H1 (cell line): ENCODE results near the gene TTC38. TPM values are rescaled to one million over a fixed set of nuclear protein-coding genes. Genes with fewer than 3 reads are reported as not detected.

Experiments used
- CTCF ChIA-PET: fragments of 300-600 bp; sonication (Branson Sonifier 250); formaldehyde crosslinking; loops from one replicate; lab custom pipeline; 2021; ENCODE audit not compliant: partially characterized antibody; lab: Charles Lee
- POLR2A ChIA-PET: fragments of 300-600 bp; sonication (Branson Sonifier 250); formaldehyde crosslinking; loops from one replicate; lab custom pipeline; 2021; ENCODE audit warnings: inconsistent platforms; ENCODE audit not compliant: partially characterized antibody; lab: Charles Lee
- DNase-seq, 2 experiments: peaks; one replicate each; pipeline versions ENCODE4 v3.0.0 to v3.0.0-alpha.2; 2010 to 2022; ENCODE audit warnings: low spot score in 2 of 2, low read depth in 1 of 2, mixed read lengths in 1 of 2
- FAIRE-seq: peaks from 2 replicates; lab custom pipeline; 2011; peaks lifted over from hg19 to GRCh38; lab: Jason Lieb, UNC
- H2AFZ ChIP-seq: 2 replicates; pipeline ENCODE4 v1.8.1; 2012; ENCODE audit warnings: low read length, inconsistent platforms
- H2AK5ac ChIP-seq: 2 replicates; pipeline ENCODE4 v1.6.1; 2013; ENCODE audit warnings: low read depth, low read length
- H2BK120ac ChIP-seq: replicated peaks from 2 replicates; pipeline ENCODE3; 2013; ENCODE audit warnings: low read depth, low read length, inconsistent platforms
- H2BK12ac ChIP-seq: 2 replicates; pipeline ENCODE4 v1.6.1; 2013; ENCODE audit warnings: low read depth, low read length
- H2BK15ac ChIP-seq: 2 replicates; pipeline ENCODE4 v1.6.1; 2013; ENCODE audit warnings: low read length
- H2BK20ac ChIP-seq: 2 replicates; pipeline ENCODE4 v1.6.1; 2013; ENCODE audit warnings: low read length
- H2BK5ac ChIP-seq: 2 replicates; pipeline ENCODE4 v1.6.1; 2013; ENCODE audit warnings: low read depth, low read length
- H3K14ac ChIP-seq: 2 replicates; pipeline ENCODE4 v1.6.1; 2013; ENCODE audit warnings: inconsistent platforms; ENCODE audit not compliant: insufficient read length
- H3K18ac ChIP-seq: 2 replicates; pipeline ENCODE4 v1.6.1; 2013; ENCODE audit warnings: low read length; ENCODE audit errors: extremely low read depth
- H3K23ac ChIP-seq: 2 replicates; pipeline ENCODE4 v1.6.1; 2013; ENCODE audit warnings: inconsistent platforms; ENCODE audit not compliant: insufficient read length
- H3K23me2 ChIP-seq: 2 replicates; pipeline ENCODE4 v1.6.1; 2013; ENCODE audit warnings: low read depth, low read length
- H3K27ac ChIP-seq: 2 replicates; pipeline ENCODE4 v1.6.1; 2011; ENCODE audit warnings: low read depth, low read length, inconsistent platforms
- H3K27me3 ChIP-seq, 4 experiments: replicated peaks in 1 of 4; 1 replicate in 1 of 4; 2 replicates in 3 of 4; pipeline versions ENCODE4 v1.6.1 to v1.8.1; 2011 to 2013; ENCODE audit warnings: low read length in 3 of 4, mild to moderate bottlenecking in 3 of 4, inconsistent platforms in 2 of 4, mixed read lengths in 2 of 4, moderate library complexity in 1 of 4; ENCODE audit not compliant: control insufficient read depth in 3 of 4, insufficient read depth in 3 of 4; ENCODE audit errors: extremely low read depth in 1 of 4
- H3K36me3 ChIP-seq, 4 experiments: 2 replicates each; pipeline versions ENCODE4 v1.6.1 to v1.8.1; 2011 to 2013; ENCODE audit warnings: mild to moderate bottlenecking in 4 of 4, low read length in 3 of 4, moderate library complexity in 2 of 4, control low read depth in 1 of 4, inconsistent platforms in 1 of 4; ENCODE audit not compliant: insufficient read depth in 4 of 4, control insufficient read depth in 2 of 4
- H3K4ac ChIP-seq: replicated peaks from 2 replicates; pipeline ENCODE3; 2013; ENCODE audit warnings: low read length, low read depth, mixed read lengths, inconsistent platforms; ENCODE audit not compliant: insufficient read length
- H3K4me1 ChIP-seq, 4 experiments: replicated peaks in 1 of 4; 1 replicate in 1 of 4; 2 replicates in 3 of 4; pipeline versions ENCODE4 v1.6.1 to v1.8.1; 2011 to 2013; ENCODE audit warnings: low read length in 3 of 4, inconsistent platforms in 2 of 4, mixed read lengths in 1 of 4; ENCODE audit not compliant: insufficient read depth in 4 of 4, control insufficient read depth in 3 of 4
- H3K4me2 ChIP-seq, 2 experiments: 2 replicates each; pipeline versions ENCODE4 v1.6.1 to v1.8.1; 2011 to 2013; ENCODE audit warnings: low read depth in 2 of 2, low read length in 2 of 2, control low read depth in 1 of 2, inconsistent platforms in 1 of 2, mild to moderate bottlenecking in 1 of 2; ENCODE audit not compliant: insufficient read depth in 1 of 2
- H3K4me3 ChIP-seq, 4 experiments: fragments of 200-600, 300-600 bp in 1 of 4; sonication (generic), shearing (Covaris generic), sonication (Bioruptor Twin) in 1 of 4; 2 replicates each; pipeline versions ENCODE4 v1.5.1 to v1.8.1; 2011 to 2016; ENCODE audit warnings: low read length in 4 of 4, low read depth in 3 of 4, control low read depth in 2 of 4, inconsistent platforms in 2 of 4, mild to moderate bottlenecking in 2 of 4, mixed read lengths in 1 of 4, moderate library complexity in 1 of 4; ENCODE audit not compliant: insufficient read depth in 2 of 4; ENCODE audit errors: extremely low read depth in 1 of 4
- H3K56ac ChIP-seq: replicated peaks from 2 replicates; pipeline ENCODE3; 2013; ENCODE audit warnings: low read depth, mild to moderate bottlenecking, mixed read lengths, low read length, inconsistent platforms; ENCODE audit not compliant: insufficient read length
- H3K79me1 ChIP-seq: 2 replicates; pipeline ENCODE4 v1.6.1; 2013; ENCODE audit warnings: low read depth, low read length, control low read depth
- H3K79me2 ChIP-seq, 2 experiments: 2 replicates each; pipeline versions ENCODE4 v1.6.1 to v1.8.1; 2012 to 2013; ENCODE audit warnings: low read length in 2 of 2, mild to moderate bottlenecking in 2 of 2, inconsistent platforms in 1 of 2; ENCODE audit not compliant: insufficient read depth in 2 of 2, control insufficient read depth in 1 of 2
- H3K9ac ChIP-seq, 4 experiments: replicated peaks in 1 of 4; 1 replicate in 1 of 4; 2 replicates in 3 of 4; pipeline versions ENCODE4 v1.6.1 to v1.8.1; 2011 to 2013; ENCODE audit warnings: low read depth in 3 of 4, low read length in 3 of 4, control low read depth in 2 of 4, mild to moderate bottlenecking in 2 of 4, moderate library complexity in 2 of 4, inconsistent platforms in 1 of 4; ENCODE audit errors: extremely low read depth in 1 of 4
- H3K9me3 ChIP-seq, 2 experiments: 2 replicates each; pipeline versions ENCODE4 v1.6.1 to v1.8.1; 2012 to 2013; ENCODE audit warnings: mild to moderate bottlenecking in 2 of 2, moderate library complexity in 2 of 2, control low read depth in 1 of 2, inconsistent platforms in 1 of 2, low read depth in 1 of 2, low read length in 1 of 2, mixed read lengths in 1 of 2; ENCODE audit not compliant: insufficient read depth in 2 of 2
- H4K20me1 ChIP-seq, 2 experiments: replicated peaks in 1 of 2; 2 replicates each; pipeline versions ENCODE3 to v1.8.1; 2011 to 2013; ENCODE audit warnings: inconsistent platforms in 2 of 2, low read length in 2 of 2, mild to moderate bottlenecking in 1 of 2; ENCODE audit not compliant: insufficient read depth in 2 of 2, control insufficient read depth in 1 of 2
- H4K5ac ChIP-seq: 2 replicates; pipeline ENCODE4 v1.6.1; 2013; ENCODE audit warnings: low read length, low read depth, mixed read lengths, inconsistent platforms; ENCODE audit not compliant: insufficient read length
- H4K8ac ChIP-seq: 2 replicates; pipeline ENCODE4 v1.8.0; 2013; ENCODE audit warnings: mild to moderate bottlenecking, moderate library complexity, low read length, inconsistent platforms; ENCODE audit not compliant: insufficient read depth; ENCODE audit errors: extremely low read depth
- H4K91ac ChIP-seq: replicated peaks from 2 replicates; pipeline ENCODE3; 2013; ENCODE audit warnings: low read length, mixed read lengths, inconsistent platforms; ENCODE audit not compliant: insufficient read length
- EP300 ChIP-seq, 2 experiments: IDR thresholded peaks; 1 replicate in 1 of 2; 2 replicates in 1 of 2; pipeline ENCODE4 v1.6.1; 2011 to 2012; ENCODE audit warnings: low read depth in 2 of 2, low read length in 2 of 2, mild to moderate bottlenecking in 2 of 2, borderline replicate concordance in 1 of 2, inconsistent platforms in 1 of 2, moderate library complexity in 1 of 2
- HDAC2 ChIP-seq, 2 experiments: fragments of 300-600 bp in 1 of 2; sonication (generic) in 1 of 2; IDR thresholded peaks; 2 replicates each; pipeline ENCODE4 v1.6.1; 2011 to 2012; ENCODE audit warnings: low read depth in 2 of 2, low read length in 2 of 2, mild to moderate bottlenecking in 2 of 2, moderate library complexity in 2 of 2, borderline replicate concordance in 1 of 2, inconsistent platforms in 1 of 2
- JUN ChIP-seq: IDR thresholded peaks from 2 replicates; pipeline ENCODE4 v1.6.1; 2011; ENCODE audit warnings: low read depth, mild to moderate bottlenecking, improper control_type of control experiment, low read length
- KDM4A ChIP-seq: IDR thresholded peaks from one replicate; pipeline ENCODE4 v1.7.1; 2012; ENCODE audit warnings: low read depth, mild to moderate bottlenecking, moderate library complexity, low read length, inconsistent platforms; ENCODE audit not compliant: severe bottlenecking
- KDM5A ChIP-seq: fragments of 200-600 bp; IDR thresholded peaks from 2 replicates; pipeline ENCODE4 v1.7.1; 2012; ENCODE audit warnings: mild to moderate bottlenecking, low read length, inconsistent platforms, mixed read lengths
- RXRA ChIP-seq: IDR thresholded peaks from 2 replicates; pipeline ENCODE4 v1.6.1; 2011; ENCODE audit warnings: low read depth, mild to moderate bottlenecking, low read length, moderate library complexity; ENCODE audit not compliant: insufficient read depth
- WGBS, 2 experiments: shearing (Covaris generic) in 1 of 2; methylation state at CpG; one replicate each; pipeline versions ENCODE4 v1.1.6 to v1.1.7; 2013 to 2015; ENCODE audit warnings: low lambda C conversion rate in 2 of 2, mixed read lengths in 2 of 2, inconsistent platforms in 1 of 2, low coverage in 1 of 2, missing lambda C conversion rate in 1 of 2; ENCODE audit not compliant: insufficient replicate concordance in 2 of 2, insufficient coverage in 1 of 2, insufficient read length in 1 of 2; ENCODE audit errors: extremely low coverage in 1 of 2, missing lambda C conversion rate in 1 of 2; 5-methylcytosine and 5-hydroxymethylcytosine counted together
- polyA plus RNA-seq, 7 experiments: library from polyadenylated mRNA; depleted of rRNA in 3 of 7; stranded (reverse) in 5 of 7; unstranded in 2 of 7; fragments of >200 nt in 5 of 7; fragments of 200-250 nt in 2 of 7; gene quantifications; 1 replicate in 5 of 7; 2 replicates in 1 of 7; 4 replicates in 1 of 7; pipeline versions ENCODE4 v1.2.1 to v1.2.3, GENCODE V29; 2011 to 2013; ENCODE audit warnings: missing spikeins in 2 of 7, mixed read lengths in 2 of 7
- total RNA-seq: library from RNA; stranded (reverse); fragmentation: NEBNext Ultra II Directional; extraction: Animal tissue kit (Norgen Biotek cat#: 25700); gene quantifications from 2 replicates; pipeline ENCODE4 v1.2.1, GENCODE V29; 2021

Gene TTC38
- total and polyA plus RNA-seq, 2 of the 8 experiments (the other 6 are each of a cell fraction or from before 2014, with no cell fraction given): 25.3 to 34.8 TPM

DNA sequence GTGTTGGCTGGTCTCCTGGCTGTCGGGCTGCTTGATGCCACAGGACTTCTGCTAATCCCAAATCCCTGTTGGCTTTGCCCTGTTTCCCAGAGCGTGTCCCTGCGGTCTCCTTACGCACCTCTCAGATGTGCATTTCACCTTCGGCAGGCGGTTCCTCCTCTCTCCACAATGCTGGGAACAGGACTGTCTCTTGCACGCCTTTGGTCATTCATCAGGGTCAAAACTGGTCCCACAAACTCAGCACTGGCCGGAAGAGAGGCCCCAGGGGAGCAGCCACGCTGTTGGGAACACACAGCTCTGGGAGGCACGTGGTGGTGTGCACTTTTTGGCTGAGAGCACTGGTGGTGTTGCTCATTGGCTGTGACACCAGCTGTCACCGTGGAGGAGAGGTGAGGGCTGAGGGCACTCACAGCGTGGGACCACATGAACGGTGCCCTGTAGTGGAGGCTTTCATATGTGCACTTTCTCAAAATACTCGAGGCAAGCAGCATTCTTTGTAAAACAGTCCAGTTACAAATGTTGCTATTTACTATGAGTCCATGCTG is 52.4 kb downstream of the TTC38 start:
- H3K4ac ChIP-seq: no peak overlapping the region
- POLR2A ChIA-PET: interaction anchor here (1.1 kb wide), 1 partner anchor 24 kb away, joined by 3 read pairs; the partner anchor contains the start of gene GTSE1
- TF ChIP-seq EP300 (IDR thresholded peaks at IDR 0.05; ENCODE audit: borderline replicate concordance in 1 of 2, low read depth in 2 of 2, low read length in 2 of 2) (no peak), RXRA (no peak), JUN (no peak), HDAC2 (IDR thresholded peaks at IDR 0.05; ENCODE audit: borderline replicate concordance in 1 of 2, low read depth in 2 of 2, low read length in 2 of 2) (no peak), KDM4A (no peak), KDM5A (no peak)

More for the DNA sequence above, 52.4 kb downstream of the TTC38 start:
- no peak overlapping the region for H3K56ac ChIP-seq
- no peak overlapping the region for H3K9ac ChIP-seq
- peaks cover 5% of the 10 kb centered on the region; the same call in 1 of the 2 replicates for H3K79me1 ChIP-seq
- H3K4me1 ChIP-seq: no peaks in the 10 kb centered on the region
- peaks cover 4 to 10% of the 10 kb centered on the region in 2 experiments for H4K20me1 ChIP-seq
- no peak overlapping the region for H3K23ac ChIP-seq
- no peak overlapping the region for H2BK15ac ChIP-seq
- H3K36me3 ChIP-seq: peaks cover 10 to 40% (median 20%) of the 10 kb centered on the region in 4 experiments; a peak in 7 of 8 replicates
- no peak overlapping the region for H4K5ac ChIP-seq
- no peak overlapping the region for H4K91ac ChIP-seq
- no peak overlapping the region for H2BK120ac ChIP-seq
- H3K9me3 ChIP-seq: no peaks in the 10 kb centered on the region
- H3K4me3 ChIP-seq: no peak overlapping the region
- 87% methylated on average over 13 of the region's 14 CpGs; no CpG with 5 or more reads in 1 of the 2 experiments for WGBS, 2 experiments
- H2BK5ac ChIP-seq: no peak overlapping the region
- H3K27ac ChIP-seq: no peak overlapping the region
- no peak overlapping the region for H3K18ac ChIP-seq
- no peak overlapping the region for H3K4me2 ChIP-seq
- no peak overlapping the region for H2BK12ac ChIP-seq
- no peak for DNase-seq
- H2BK20ac ChIP-seq: no peak overlapping the region
- no peak overlapping the region for H2AFZ ChIP-seq
- CTCF ChIA-PET: interaction anchor here (0.5 to 1.6 kb wide), 3 partner anchors 21 to 198 kb away, joined by 3 to 4 read pairs (median 4); no protein-coding TSS in a partner anchor
- no peaks in the 10 kb centered on the region for H3K27me3 ChIP-seq
- H3K79me2 ChIP-seq: no peaks in the 10 kb centered on the region
- H2AK5ac ChIP-seq: no peak overlapping the region
- no peaks in the 10 kb centered on the region for H3K23me2 ChIP-seq
- H3K14ac ChIP-seq: no peak overlapping the region
- FAIRE-seq: no peak
- no peak overlapping the region for H4K8ac ChIP-seq
